Progenitor cell of endocrine pancreas (in vitro differentiated cells): Measurements from ENCODE around the gene DYSF. TPM values are rescaled to one million over a fixed set of nuclear protein-coding genes. Genes with fewer than 3 reads are reported as not detected.

Experiments used
- DNase-seq: peaks from one replicate; pipeline ENCODE4 v3.0.0; 2021; ENCODE audit warnings: low spot score; ENCODE audit not compliant: unreplicated experiment
- H3K27ac Mint-ChIP-seq: 2 replicates; pipeline ENCODE4 v1.8.0; 2021; ENCODE audit warnings: mild to moderate bottlenecking, moderate library complexity, mixed read lengths
- H3K27me3 Mint-ChIP-seq: 2 replicates; pipeline ENCODE4 v1.8.0; 2021; ENCODE audit warnings: mixed read lengths
- H3K36me3 Mint-ChIP-seq: 2 replicates; pipeline ENCODE4 v1.8.0; 2022; ENCODE audit warnings: mixed read lengths; ENCODE audit not compliant: insufficient read depth
- H3K4me1 Mint-ChIP-seq: 2 replicates; pipeline ENCODE4 v1.8.0; 2021; ENCODE audit warnings: low read depth, mixed read lengths
- H3K4me3 Mint-ChIP-seq: 2 replicates; pipeline ENCODE4 v1.8.0; 2021; ENCODE audit warnings: low read depth, mild to moderate bottlenecking, moderate library complexity, mixed read lengths
- H3K9me3 Mint-ChIP-seq: 2 replicates; pipeline ENCODE4 v1.8.0; 2021; ENCODE audit warnings: low read depth, mixed read lengths
- total RNA-seq: library from RNA; stranded (reverse); gene quantifications from 2 replicates; pipeline ENCODE4 v1.2.1, GENCODE V29; 2021
- TF ChIP-seq, protein P1 (sequence below): fragments of 200-600 bp; sonication (generic); IDR thresholded peaks from one replicate; pipeline ENCODE4 v1.5.0; 2021; ENCODE audit warnings: antibody characterized with exemption, mild to moderate bottlenecking; ENCODE audit not compliant: unreplicated experiment

The DYSF gene
- total RNA-seq, 1 donor from 2014 or later, result 1.4 TPM

DNA sequence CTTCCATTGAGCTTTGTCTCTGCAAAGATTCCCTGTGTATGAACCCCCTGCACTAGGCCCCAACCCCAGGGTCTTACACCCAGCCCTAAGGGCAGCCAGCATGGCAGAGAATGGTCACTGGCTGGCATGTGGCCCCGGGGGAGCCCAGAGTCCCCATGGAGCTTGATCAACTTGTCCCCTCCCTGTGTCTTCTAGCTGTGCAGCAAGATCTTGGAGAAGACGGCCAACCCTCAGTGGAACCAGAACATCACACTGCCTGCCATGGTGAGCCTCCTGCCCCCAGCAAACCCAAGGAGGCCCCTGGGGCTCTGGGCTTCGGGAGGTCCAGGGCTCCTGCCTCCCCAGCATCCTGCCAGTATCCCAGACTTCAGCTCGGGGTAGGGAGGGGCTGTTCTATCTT, 81.5 kb downstream of the DYSF start:
- TF ChIP-seq, protein P1, sequence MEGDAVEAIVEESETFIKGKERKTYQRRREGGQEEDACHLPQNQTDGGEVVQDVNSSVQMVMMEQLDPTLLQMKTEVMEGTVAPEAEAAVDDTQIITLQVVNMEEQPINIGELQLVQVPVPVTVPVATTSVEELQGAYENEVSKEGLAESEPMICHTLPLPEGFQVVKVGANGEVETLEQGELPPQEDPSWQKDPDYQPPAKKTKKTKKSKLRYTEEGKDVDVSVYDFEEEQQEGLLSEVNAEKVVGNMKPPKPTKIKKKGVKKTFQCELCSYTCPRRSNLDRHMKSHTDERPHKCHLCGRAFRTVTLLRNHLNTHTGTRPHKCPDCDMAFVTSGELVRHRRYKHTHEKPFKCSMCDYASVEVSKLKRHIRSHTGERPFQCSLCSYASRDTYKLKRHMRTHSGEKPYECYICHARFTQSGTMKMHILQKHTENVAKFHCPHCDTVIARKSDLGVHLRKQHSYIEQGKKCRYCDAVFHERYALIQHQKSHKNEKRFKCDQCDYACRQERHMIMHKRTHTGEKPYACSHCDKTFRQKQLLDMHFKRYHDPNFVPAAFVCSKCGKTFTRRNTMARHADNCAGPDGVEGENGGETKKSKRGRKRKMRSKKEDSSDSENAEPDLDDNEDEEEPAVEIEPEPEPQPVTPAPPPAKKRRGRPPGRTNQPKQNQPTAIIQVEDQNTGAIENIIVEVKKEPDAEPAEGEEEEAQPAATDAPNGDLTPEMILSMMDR, result no peak
- no peak for DNase-seq
- Mint-ChIP-seq H3K4me1 (peaks cover 6% of the 10 kb centered on the region), H3K27me3 (no peaks in the 10 kb centered on the region), H3K4me3 (no peak overlapping the region), H3K9me3 (no peaks in the 10 kb centered on the region), H3K27ac (no peak overlapping the region), H3K36me3 (no peaks in the 10 kb centered on the region)

- Mint-ChIP-seq H3K27ac (no peak overlapping the region), H3K27me3 (no peaks in the 10 kb centered on the region), H3K36me3 (no peaks in the 10 kb centered on the region), H3K4me1 (peaks cover 6% of the 10 kb centered on the region), H3K4me3 (no peak overlapping the region), H3K9me3 (no peaks in the 10 kb centered on the region)
- DNase-seq, result no peak
- TF ChIP-seq, protein P1, result no peak
Measured at GRCh38 chr2:71535526-71535925, 82.2 kb downstream of the DYSF start.

- DNase-seq, result no peak
- no peaks in the 10 kb centered on the region for H3K36me3 Mint-ChIP-seq
- TF ChIP-seq, protein P1, result no peak
- H3K27me3 Mint-ChIP-seq, result no peaks in the 10 kb centered on the region
- H3K27ac Mint-ChIP-seq, result no peak overlapping the region
- peaks cover 2% of the 10 kb centered on the region for H3K4me1 Mint-ChIP-seq
- H3K4me3 Mint-ChIP-seq, result no peak overlapping the region
- no peaks in the 10 kb centered on the region for H3K9me3 Mint-ChIP-seq
Measured at GRCh38 chr2:71536226-71536671, 82.9 kb downstream of the DYSF start.

DNA sequence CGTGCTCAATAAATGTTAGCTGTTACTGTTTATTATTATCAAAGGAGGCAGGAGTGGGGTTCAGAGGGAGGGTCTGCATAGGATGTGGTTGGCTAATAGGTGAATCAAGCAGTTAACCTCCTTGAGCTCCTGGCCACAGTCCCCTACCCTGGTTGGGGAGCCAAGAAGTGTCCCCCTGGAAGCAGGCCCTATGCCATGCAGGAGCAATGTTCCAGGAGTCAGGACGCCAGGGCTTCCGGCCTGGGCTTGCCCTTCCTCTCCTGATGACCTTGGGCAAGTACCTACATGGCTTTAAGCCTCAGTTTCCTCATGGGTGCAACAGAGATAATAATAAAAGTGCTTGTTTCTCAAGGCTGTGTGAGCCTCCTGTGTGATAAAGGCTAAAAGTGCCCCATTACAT, 84.9 kb downstream of the DYSF start:
- no peak for DNase-seq
- Mint-ChIP-seq H3K36me3 (no peaks in the 10 kb centered on the region), H3K9me3 (no peaks in the 10 kb centered on the region), H3K27ac (no peak overlapping the region), H3K4me1 (no peaks in the 10 kb centered on the region), H3K4me3 (no peak overlapping the region), H3K27me3 (no peaks in the 10 kb centered on the region)
- TF ChIP-seq, protein P1, result no peak

GRCh38 chr2:71538656-71539265, 85.4 kb downstream of the DYSF start:
- Mint-ChIP-seq H3K9me3 (no peaks in the 10 kb centered on the region), H3K27ac (no peak overlapping the region), H3K4me3 (no peak overlapping the region), H3K4me1 (no peaks in the 10 kb centered on the region), H3K27me3 (no peaks in the 10 kb centered on the region), H3K36me3 (no peaks in the 10 kb centered on the region)
- no peak for DNase-seq
- TF ChIP-seq, protein P1, result no peak
